Suprapubic skin (tissue), 4 donors: ENCODE measurements around the gene SNX1. TPM values are rescaled to one million over a fixed set of nuclear protein-coding genes. Genes with fewer than 3 reads are reported as not detected.

Source experiments
- DNase-seq, 2 donors: peaks; one replicate each; pipeline ENCODE4 v3.0.0-alpha.2; 2019; ENCODE audit warnings: low spot score in 2 of 2
- H3K27ac ChIP-seq: fragments of 200-600 bp; sonication (generic); one replicate; pipeline ENCODE4 v1.5.1; 2019
- H3K27me3 ChIP-seq: fragments of 200-600 bp; sonication (generic); one replicate; pipeline ENCODE4 v1.5.1; 2019
- H3K36me3 ChIP-seq: fragments of 200-600 bp; sonication (generic); one replicate; pipeline ENCODE4 v1.5.1; 2019
- H3K4me1 ChIP-seq: fragments of 200-600 bp; sonication (generic); one replicate; pipeline ENCODE4 v1.5.1; 2019
- H3K4me3 ChIP-seq: fragments of 200-600 bp; sonication (generic); one replicate; pipeline ENCODE4 v1.5.1; 2019; ENCODE audit warnings: mild to moderate bottlenecking
- H3K9me3 ChIP-seq: fragments of 200-600 bp; sonication (generic); one replicate; pipeline ENCODE4 v1.5.1; 2019
- CTCF ChIP-seq, 2 donors: fragments of 200-600 bp in 1 of 2; fragments of 450-650 bp in 1 of 2; sonication (generic) in 1 of 2; IDR thresholded peaks; one replicate each; pipeline ENCODE4 v1.5.1; 2016 to 2019; ENCODE audit warnings: antibody characterized with exemption in 2 of 2, mild to moderate bottlenecking in 1 of 2, moderate library complexity in 1 of 2
- EP300 ChIP-seq: sonication (generic); formaldehyde crosslinking; IDR thresholded peaks from one replicate; pipeline ENCODE4 v1.6.1; 2017; ENCODE audit warnings: antibody characterized with exemption
- POLR2A ChIP-seq, 2 donors: fragments of 450-650 bp; IDR thresholded peaks; one replicate each; pipeline ENCODE4 v1.6.1; 2017; ENCODE audit warnings: antibody characterized with exemption in 2 of 2, mild to moderate bottlenecking in 2 of 2, moderate library complexity in 2 of 2
- POLR2AphosphoS5 ChIP-seq, 3 donors: sonication (generic); formaldehyde crosslinking; IDR thresholded peaks; one replicate each; pipeline ENCODE4 v1.6.1; 2017; ENCODE audit warnings: antibody characterized with exemption in 3 of 3
- WGBS: methylation state at CpG from one replicate; pipeline ENCODE4 v1.1.5; 2018; 5-methylcytosine and 5-hydroxymethylcytosine counted together
- total RNA-seq, 4 donors: library from RNA; depleted of rRNA; stranded (reverse); fragments of >200 nt; gene quantifications; one replicate each; pipeline ENCODE4 v1.1.0, GENCODE V29; 2016

Gene SNX1
- total RNA-seq, 4 donors from 2014 or later: 56.4 to 96.6 (median 68.6) TPM

- H3K27me3 ChIP-seq: no peaks in the 10 kb centered on the region
- H3K27ac ChIP-seq: no peak overlapping the region
- DNase-seq: no peak
- no peak for TF ChIP-seq POLR2A (IDR thresholded peaks at IDR 0.05)
- no peak for TF ChIP-seq EP300
- TF ChIP-seq POLR2AphosphoS5 (IDR thresholded peaks at IDR 0.05): no peak
- TF ChIP-seq CTCF (IDR thresholded peaks at IDR 0.05): no peak
- H3K4me3 ChIP-seq: no peak overlapping the region
- no peaks in the 10 kb centered on the region for H3K9me3 ChIP-seq
- peaks cover 33% of the 10 kb centered on the region for H3K36me3 ChIP-seq
- peaks cover 44% of the 10 kb centered on the region for H3K4me1 ChIP-seq
- WGBS: 91% methylated on average over 3 of the region's 3 CpGs
Measured at GRCh38 chr15:64090527-64090926, 5.3 kb upstream of the SNX1 start.

- Histone ChIP-seq H3K36me3 (peaks cover 17% of the 10 kb centered on the region), H3K27me3 (no peaks in the 10 kb centered on the region), H3K4me3 (peak overlapping the region; percentile 64), H3K9me3 (no peaks in the 10 kb centered on the region), H3K4me1 (peaks cover 54% of the 10 kb centered on the region), H3K27ac (peak overlapping the region; percentile 87)
- TF ChIP-seq CTCF (IDR thresholded peaks at IDR 0.05) (no peak), POLR2A (IDR thresholded peaks at IDR 0.05) (no peak), POLR2AphosphoS5 (IDR thresholded peaks at IDR 0.05) (no peak), EP300 (no peak)
- no peak for DNase-seq
Measured at GRCh38 chr15:64092075-64092820, 3.5 kb upstream of the SNX1 start.

DNA sequence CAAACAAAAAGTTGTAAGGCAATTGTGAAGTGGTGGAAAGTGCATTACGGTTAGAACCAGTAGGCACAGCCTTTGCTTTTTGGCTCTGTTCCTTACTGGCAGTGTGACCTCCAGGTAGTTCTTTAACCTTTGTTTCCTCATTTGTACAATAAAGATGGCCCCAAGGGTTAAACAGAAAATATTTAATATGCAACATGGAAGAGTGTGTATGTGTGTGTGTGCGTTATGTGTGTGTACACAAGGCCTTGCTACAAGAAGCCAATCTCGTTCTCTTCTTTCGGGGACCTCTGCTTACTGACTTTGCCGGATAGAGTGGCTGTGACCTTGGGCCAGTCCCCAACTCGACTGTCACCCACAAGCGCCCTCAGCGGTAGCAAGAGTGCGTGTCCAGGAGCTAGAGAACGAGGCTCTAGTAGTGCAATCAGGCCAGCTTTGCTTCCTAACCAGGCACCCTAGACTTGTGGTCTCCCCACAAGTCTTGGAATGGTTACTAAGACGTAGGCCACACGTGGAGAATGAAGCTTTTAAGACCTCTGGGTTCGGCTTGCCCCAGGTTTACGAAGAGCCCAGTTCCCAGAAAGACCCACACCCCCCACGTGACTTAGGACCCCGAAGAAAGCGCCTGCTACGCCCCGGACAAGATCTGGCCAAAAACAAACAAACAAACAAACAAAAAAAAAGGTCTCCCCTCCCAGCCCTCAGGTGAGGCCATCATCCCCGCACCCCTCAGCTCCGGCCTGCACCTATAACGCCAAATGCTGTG is 2.7 kb upstream of the SNX1 start:
- no peak for DNase-seq
- peaks cover 11% of the 10 kb centered on the region for H3K36me3 ChIP-seq
- H3K4me3 ChIP-seq: peak overlapping the region; percentile 64
- no peaks in the 10 kb centered on the region for H3K9me3 ChIP-seq
- WGBS: 4% methylated on average over 15 of the region's 22 CpGs
- H3K4me1 ChIP-seq: peaks cover 61% of the 10 kb centered on the region
- H3K27me3 ChIP-seq: no peaks in the 10 kb centered on the region
- TF ChIP-seq POLR2A (IDR thresholded peaks at IDR 0.05) (no peak), POLR2AphosphoS5 (IDR thresholded peaks at IDR 0.05) (no peak), EP300 (no peak)
- H3K27ac ChIP-seq: peak overlapping the region; percentile 87

DNA sequence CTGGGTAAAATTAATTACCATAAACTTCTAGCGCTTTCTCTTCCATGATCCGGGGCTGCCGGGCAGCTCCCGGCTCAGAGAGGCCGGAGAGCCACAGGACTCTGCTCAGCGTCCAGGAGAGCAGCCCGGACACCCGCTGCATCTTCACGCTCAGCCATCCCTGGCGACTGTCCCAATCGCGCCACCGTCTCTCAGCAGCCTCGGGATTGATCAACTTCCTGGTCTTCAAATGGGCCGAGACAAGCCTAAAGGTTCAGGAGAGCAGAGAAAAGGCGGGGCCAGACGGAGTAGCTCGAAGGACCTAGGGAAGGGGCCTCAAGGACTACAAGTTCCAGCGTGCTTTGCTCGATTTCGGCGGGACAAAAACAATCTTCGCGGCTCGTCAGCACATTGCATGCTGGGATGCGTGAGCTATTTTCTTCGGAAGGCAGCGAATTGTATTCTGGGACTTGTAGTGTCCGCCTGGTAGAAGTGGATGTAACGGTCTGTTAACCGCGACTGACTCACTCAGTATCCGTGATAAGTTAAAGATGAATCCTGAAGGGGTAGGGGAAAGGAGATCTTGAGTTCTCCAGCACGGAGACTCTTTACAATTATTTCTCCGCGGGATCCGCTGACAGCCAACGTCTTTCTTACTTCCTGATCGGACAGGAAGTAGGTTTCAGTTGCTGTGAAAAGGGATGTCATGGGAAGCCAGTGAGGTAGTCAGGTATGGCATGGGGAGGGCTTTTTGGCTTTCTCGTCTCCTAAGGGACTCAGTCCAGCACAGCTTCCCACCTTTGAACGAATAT is 2.0 kb upstream of the SNX1 start, which contains the start of gene CIAO2A:
TSS of gene CIAO2A (minus strand) at position 212 of the 791 bp plus-strand sequence. CDS start at position 142, 70 bp downstream.
- peaks cover 69% of the 10 kb centered on the region for H3K4me1 ChIP-seq

More for the DNA sequence above, 2.0 kb upstream of the SNX1 start, which contains the start of gene CIAO2A:
- Histone ChIP-seq H3K27me3 (no peaks in the 10 kb centered on the region), H3K9me3 (no peaks in the 10 kb centered on the region), H3K27ac (peak within 1 kb of the TSS; percentile 87), H3K4me3 (peak within 1 kb of the TSS; percentile 64), H3K36me3 (peaks cover 5% of the 10 kb centered on the region)
- no peak for TF ChIP-seq CTCF (IDR thresholded peaks at IDR 0.05)
- peak in 2 of 3 donors; percentile 61 to 66 for TF ChIP-seq POLR2AphosphoS5 (IDR thresholded peaks at IDR 0.05)
- no peak for TF ChIP-seq EP300
- TF ChIP-seq POLR2A (IDR thresholded peaks at IDR 0.05): peak in 1 of 2 donors; percentile 41
- WGBS: 0% methylated on average over 41 of the region's 41 CpGs
- DNase-seq: peak; percentile 96 to 98
